Dedifferentiated amniotic fluid mesenchymal stem cell (primary cell): Measurements from ENCODE around the gene MTRF1L.

Experiments
- DNase-seq: peaks from one replicate; pipeline ENCODE4 v3.0.0-alpha.2; 2016; ENCODE audit errors: extremely low spot score

MTRF1L gene

DNA sequence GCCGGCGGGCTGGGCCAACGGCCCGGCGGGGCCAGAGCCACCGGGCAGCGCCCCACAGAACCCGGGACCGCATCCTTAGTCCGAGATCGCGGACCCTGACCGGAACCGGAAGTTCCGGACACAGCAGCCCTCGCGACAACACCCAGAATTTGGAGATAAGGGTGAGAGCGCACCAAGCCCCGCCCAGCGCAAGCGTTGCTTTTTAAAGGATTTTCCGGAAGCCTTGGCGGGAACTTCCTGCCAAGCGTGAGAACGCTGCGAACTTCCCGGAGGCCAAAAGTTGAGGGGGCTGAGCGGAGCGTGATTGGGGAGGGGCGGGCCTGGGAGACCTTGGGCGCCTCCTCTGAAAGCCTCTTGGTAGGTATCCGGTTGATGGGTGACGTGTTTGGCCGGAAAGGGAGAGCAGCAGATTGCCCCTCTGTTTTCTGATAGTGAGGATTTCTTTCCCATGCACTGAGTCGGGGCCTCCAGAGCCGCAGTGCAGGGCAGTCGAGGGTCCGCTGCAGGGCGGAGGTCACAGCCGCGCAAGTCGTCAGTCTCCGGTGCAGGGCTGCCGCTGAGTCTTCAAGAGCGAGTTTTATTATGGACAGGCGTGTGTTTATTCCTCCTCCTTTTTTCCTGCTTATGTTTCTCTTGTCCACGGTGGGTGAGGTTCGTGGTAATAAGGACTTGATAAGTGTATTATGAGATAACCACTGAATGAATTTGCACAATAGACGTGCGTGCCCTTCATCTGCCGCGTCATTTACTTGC is at the start of gene MTRF1L:
MTRF1L (minus strand) TSS at position 97 of the 753 bp plus-strand sequence; CDS start at position 73, 24 bp downstream.
- peak; percentile 98 for DNase-seq

- no peak for DNase-seq
Observed at GRCh38 chr6:153051801-153052200, 49.3 kb upstream of the MTRF1L start.

- no peak for DNase-seq
Observed at GRCh38 chr6:153048631-153049030, 46.1 kb upstream of the MTRF1L start.

DNA sequence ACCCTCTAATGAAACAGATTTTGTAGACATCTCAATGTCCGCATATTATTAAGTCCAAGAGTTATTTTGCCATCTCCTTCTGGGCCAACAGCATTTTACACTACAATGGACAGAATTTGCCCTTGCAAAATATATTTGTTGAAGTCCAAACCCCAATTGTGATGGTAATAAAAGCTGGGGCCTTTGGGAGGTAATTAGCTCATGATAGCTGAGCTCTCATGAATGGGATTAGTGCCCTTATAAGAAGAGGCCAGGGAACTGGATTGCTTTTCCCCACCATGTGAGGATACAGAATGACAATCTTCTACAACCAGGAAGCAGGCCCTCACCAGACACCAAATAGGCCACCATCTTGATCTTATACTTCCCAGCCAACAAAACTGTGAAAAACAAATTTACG is 44.9 kb upstream of the MTRF1L start:
- DNase-seq: no peak

DNA sequence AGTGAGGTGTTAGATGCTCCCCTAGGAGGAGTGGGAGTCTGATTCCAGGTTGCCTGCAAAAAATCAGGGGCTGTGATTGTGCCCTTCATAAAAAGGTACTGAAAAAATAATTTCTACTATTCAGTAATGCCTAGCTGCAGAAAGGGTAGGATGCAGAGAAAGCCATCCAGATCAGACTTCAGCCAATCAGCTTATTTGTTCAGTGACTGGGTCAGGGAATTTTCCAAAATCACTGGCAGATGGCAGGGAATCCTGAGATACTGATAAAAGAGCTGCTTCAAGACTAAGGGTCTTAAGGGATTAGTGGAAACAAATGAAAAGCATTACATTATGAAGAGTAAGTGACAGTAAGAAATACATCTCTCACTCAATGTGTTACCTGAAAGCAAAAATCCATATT is 42.8 kb upstream of the MTRF1L start:
- no peak for DNase-seq

DNA sequence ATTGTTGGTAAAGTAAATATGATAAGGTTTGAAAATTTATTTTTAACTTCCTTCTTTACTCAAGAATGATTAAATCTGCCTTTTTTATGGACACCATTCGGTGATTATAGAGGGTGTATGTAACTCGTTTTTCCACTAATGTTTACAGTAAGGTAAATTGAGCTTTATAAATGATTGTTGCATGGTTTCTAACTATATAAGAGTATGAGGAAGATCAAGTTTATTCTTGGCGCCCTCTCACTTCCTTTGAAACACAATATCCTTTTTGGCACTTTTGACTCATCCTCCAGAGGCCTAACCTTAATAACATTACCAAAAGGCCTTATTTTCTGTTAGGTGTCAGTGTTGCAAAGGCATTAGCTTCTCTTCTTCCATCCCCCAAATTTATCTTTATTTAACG is 41.8 kb upstream of the MTRF1L start:
- no peak for DNase-seq

GRCh38 chr6:153043719-153044118 is 41.2 kb upstream of the MTRF1L start:
- DNase-seq: no peak

GRCh38 chr6:153038378-153039057 is 36.0 kb upstream of the MTRF1L start:
- DNase-seq: peak; percentile 15

- no peak for DNase-seq
Observed at GRCh38 chr6:153034139-153034538, 31.6 kb upstream of the MTRF1L start.

DNA sequence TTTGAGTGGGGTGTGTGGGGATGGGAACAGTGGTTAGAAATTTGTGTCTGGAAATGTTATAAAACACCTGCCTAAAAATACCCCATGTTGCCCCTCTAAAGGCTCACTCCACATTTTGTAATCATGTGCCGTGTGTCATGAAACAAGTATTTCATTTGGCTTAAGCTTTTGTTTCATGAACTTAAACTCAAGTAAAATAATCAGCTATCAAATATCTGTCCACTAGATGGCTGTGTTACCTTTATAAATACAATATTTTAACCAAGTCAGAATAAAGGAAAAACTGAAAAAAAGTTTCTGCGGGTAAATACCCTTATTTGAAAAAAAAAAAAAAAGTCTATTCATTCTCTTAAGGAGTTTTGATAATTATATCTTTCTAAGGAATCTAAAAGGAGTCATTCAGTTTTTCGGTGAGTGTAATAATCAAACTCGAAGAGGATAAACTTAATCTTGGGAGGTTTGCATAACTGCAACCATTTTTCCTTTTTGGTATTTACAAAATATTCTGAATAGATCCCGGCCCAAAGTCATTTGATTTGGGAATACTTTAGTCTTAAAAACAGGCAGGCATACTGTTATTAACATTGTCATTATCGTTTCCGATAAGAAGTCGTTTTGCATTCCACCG is 29.9 kb upstream of the MTRF1L start:
- DNase-seq: peak; percentile 84

DNA sequence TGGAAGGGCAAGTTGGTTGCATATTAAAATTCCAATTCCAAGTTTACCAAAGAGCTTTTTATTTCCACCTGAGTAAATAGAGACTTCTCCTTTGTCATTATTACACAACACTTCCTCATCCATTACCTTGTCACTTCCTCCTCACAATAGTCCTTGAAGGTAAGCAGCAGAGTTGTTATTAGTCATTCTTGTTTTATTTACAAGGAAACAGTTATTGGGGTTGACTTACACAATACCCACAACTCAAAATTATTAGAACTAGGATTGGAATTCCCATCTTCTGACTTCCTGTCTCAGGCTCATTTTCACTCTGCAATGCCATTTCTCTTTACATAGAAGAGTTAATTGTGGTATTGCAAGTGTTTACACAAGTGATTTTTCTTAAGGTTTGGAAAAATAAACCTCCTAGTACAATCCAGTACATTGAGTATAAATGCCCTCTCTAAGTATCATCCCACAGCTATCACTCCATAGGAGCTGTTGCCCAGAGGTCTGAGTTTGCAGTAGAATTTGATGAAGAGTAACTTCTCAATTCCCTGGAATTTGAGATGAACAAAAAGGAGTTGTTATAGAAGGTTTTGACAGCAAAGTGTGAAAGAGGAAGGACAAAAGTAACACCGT is 28.9 kb upstream of the MTRF1L start:
- DNase-seq: no peak

- DNase-seq: no peak
Observed at GRCh38 chr6:153028963-153029362, 26.5 kb upstream of the MTRF1L start.

- DNase-seq: no peak
Observed at GRCh38 chr6:153028286-153028685, 25.8 kb upstream of the MTRF1L start.

DNA sequence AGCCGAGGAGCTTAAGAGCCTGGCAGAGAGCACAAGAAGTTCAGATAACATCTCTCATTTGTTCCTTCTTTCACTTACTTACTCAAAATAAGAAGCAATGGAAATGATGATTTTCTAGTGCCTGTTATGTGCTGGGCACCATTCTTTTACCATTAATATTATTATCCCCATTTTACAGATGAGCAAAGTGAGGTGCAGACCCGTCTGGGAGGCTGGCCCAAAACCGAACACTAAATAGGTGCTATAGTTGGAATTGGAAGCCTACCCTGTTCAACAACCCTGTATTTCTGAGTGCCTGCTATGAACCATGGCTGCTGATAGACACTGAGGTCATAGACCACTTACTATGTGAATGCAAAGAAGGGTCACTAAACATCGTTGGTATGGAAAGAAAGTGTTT is 25.0 kb upstream of the MTRF1L start:
- no peak for DNase-seq

DNA sequence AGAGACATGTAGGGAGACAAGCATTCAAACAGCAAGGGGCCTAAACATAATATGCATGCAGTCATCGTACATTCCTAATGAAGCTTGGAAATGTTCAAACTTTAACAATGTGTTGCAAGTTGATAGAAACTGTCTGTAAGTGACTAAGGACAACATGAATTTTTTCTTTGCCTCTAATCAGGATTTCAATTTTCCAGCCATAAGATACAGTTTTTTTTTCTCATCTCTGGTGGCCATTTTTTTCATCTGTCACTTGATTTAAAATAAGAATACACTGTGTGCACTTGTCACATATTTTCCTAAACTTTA is 22.2 kb upstream of the MTRF1L start:
- no peak for DNase-seq

- peak; percentile 69 for DNase-seq
Observed at GRCh38 chr6:153023977-153024708, 21.6 kb upstream of the MTRF1L start.

GRCh38 chr6:153018355-153018754 is 15.8 kb upstream of the MTRF1L start:
- DNase-seq: no peak

- no peak for DNase-seq
Observed at GRCh38 chr6:153016846-153017245, 14.3 kb upstream of the MTRF1L start.

DNA sequence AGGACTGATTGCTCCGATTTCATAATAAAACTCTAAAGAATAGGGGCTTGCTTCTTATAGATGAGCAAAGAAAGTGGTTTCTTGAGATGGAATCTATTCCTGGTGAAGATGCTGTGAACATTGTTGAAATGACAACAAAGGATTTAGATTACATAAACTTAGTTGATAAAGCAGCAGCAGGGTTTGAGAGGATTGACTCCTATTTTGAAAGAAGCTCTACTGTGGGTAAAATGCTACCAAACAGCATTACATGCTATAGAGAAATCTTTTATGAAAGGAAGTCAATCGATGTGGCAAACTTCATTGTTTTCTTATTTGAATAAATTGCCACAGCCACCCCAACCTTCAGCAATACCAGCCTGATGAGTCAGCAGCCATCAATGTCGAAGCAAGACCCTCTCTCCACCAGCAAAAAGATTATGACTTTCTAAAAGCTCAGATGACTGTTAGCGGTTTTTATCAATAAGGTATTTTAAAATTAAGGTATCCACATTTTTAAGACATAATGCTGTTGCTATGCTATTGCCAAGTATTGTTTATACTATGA is 12.7 kb upstream of the MTRF1L start:
- DNase-seq: no peak

DNA sequence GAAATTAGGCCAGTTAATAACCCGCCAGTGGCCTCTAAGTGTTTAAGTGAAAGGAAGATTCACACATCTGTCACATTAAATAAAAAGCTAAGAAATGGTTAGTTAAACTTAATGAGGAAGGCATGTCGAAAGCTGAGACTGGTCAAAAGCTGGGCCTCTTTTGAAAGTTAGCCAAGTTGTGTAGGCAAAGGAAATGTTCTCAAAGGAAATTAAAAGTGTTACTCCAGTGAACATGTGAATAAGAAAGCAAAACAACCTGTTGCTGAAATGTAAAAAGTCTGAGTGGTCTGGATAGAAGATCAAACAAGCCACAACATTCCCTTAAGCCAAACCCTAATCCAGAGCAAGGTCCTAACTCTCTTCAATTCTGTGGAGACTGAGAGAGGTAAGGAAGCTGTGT is 10.9 kb upstream of the MTRF1L start:
- DNase-seq: no peak

DNA sequence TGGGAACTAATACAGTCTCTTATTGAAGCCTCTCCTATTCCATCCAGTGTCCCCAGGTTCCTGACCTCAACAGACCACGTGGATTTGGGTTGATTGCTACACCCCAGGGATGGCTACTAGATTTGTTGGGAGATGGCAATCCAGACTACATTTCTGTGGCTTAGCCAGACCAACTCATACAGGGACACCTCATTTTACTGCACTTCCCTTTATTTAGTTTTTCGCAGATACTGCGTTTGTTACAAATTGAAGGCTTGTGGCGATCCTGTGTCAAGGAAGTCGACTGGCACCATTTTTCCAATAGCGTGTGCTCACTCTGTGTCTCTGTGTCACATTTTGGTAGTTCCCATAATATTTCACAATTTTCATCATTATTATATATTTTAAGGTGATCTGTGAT is 10.3 kb upstream of the MTRF1L start:
- no peak for DNase-seq

- DNase-seq: no peak
Observed at GRCh38 chr6:153003366-153003690, 819 bp upstream of the MTRF1L start.
